ENCODE measurements around the gene NRROS. TPM values are rescaled to one million over a fixed set of nuclear protein-coding genes. Genes with fewer than 3 reads are reported as not detected.

NRROS gene
- total RNA-seq, 1 experiment from 2014 or later, result 0.64 TPM

- POLR2A ChIA-PET (ENCODE audit: low non-redundant PET), result no interaction called here
- BruUV-seq (replicated peaks), result no TSS peak
- no peaks in the 10 kb centered on the region for H3K36me3 ChIP-seq (ENCODE audit: insufficient read depth, low read length, poor library complexity, severe bottlenecking)
- TF ChIP-seq CTCF (conservative IDR thresholded peaks at IDR 0.05; ENCODE audit: low read depth, low read length) (no peak), EZH2 (IDR thresholded peaks at IDR 0.05; ENCODE audit: borderline replicate concordance, low read depth, low read length, poor library complexity, severe bottlenecking) (no peak)
- no peaks in the 10 kb centered on the region for H3K27me3 ChIP-seq (replicated peaks; ENCODE audit: insufficient read depth, low read depth, low read length, poor library complexity)
- no peak overlapping the region for H3K4me3 ChIP-seq (ENCODE audit: low read depth, low read length, poor library complexity, severe bottlenecking)
- H3K4me1 ChIP-seq (ENCODE audit: insufficient read depth, low read length, poor library complexity, severe bottlenecking), result no peaks in the 10 kb centered on the region
- intact Hi-C loops (cut with micrococcal nuclease; ENCODE audit: unreplicated experiment), result loop anchor here (10.0 kb wide), 3 partner anchors 345 to 585 kb away; partner anchors contain the start of gene NCBP2
- CTCF ChIA-PET, result no interaction called here
- DNase-seq (ENCODE audit: low spot score), result no peak
- H3K9me3 ChIP-seq (ENCODE audit: low read depth, low read length, poor library complexity, severe bottlenecking), result no peaks in the 10 kb centered on the region
- H3K27ac ChIP-seq (ENCODE audit: low read depth, low read length, poor library complexity, severe bottlenecking), result no peak overlapping the region
Observed at GRCh38 chr3:196599734-196600128, 39.8 kb upstream of the NRROS start.

- no peak overlapping the region for H3K4me3 ChIP-seq (ENCODE audit: low read depth, low read length, poor library complexity, severe bottlenecking)
- no peak overlapping the region for H3K27ac ChIP-seq (ENCODE audit: low read depth, low read length, poor library complexity, severe bottlenecking)
- no peaks in the 10 kb centered on the region for H3K27me3 ChIP-seq (replicated peaks; ENCODE audit: insufficient read depth, low read depth, low read length, poor library complexity)
- H3K4me1 ChIP-seq (ENCODE audit: insufficient read depth, low read length, poor library complexity, severe bottlenecking), result no peaks in the 10 kb centered on the region
- no peak for DNase-seq (ENCODE audit: low spot score)
- no peaks in the 10 kb centered on the region for H3K9me3 ChIP-seq (ENCODE audit: low read depth, low read length, poor library complexity, severe bottlenecking)
- intact Hi-C loops (cut with micrococcal nuclease; ENCODE audit: unreplicated experiment), result loop anchor here (10.0 kb wide), 3 partner anchors 344 to 584 kb away; partner anchors contain the start of gene NCBP2
- ChIA-PET POLR2A (ENCODE audit: low non-redundant PET) (no interaction called here), CTCF (no interaction called here)
- TF ChIP-seq CTCF (conservative IDR thresholded peaks at IDR 0.05; ENCODE audit: low read depth, low read length), result no peak
- no peak for TF ChIP-seq EZH2 (IDR thresholded peaks at IDR 0.05; ENCODE audit: borderline replicate concordance, low read depth, low read length, poor library complexity, severe bottlenecking)
- H3K36me3 ChIP-seq (ENCODE audit: insufficient read depth, low read length, poor library complexity, severe bottlenecking), result no peaks in the 10 kb centered on the region
- BruUV-seq (replicated peaks), result no TSS peak
Observed at GRCh38 chr3:196600359-196600758, 39.1 kb upstream of the NRROS start.

- ChIA-PET CTCF (no interaction called here), POLR2A (ENCODE audit: low non-redundant PET) (no interaction called here)
- no peaks in the 10 kb centered on the region for H3K9me3 ChIP-seq (ENCODE audit: low read depth, low read length, poor library complexity, severe bottlenecking)
- no peaks in the 10 kb centered on the region for H3K36me3 ChIP-seq (ENCODE audit: insufficient read depth, low read length, poor library complexity, severe bottlenecking)
- no peak overlapping the region for H3K27ac ChIP-seq (ENCODE audit: low read depth, low read length, poor library complexity, severe bottlenecking)
- BruUV-seq (replicated peaks), result no TSS peak
- no peak for DNase-seq (ENCODE audit: low spot score)
- H3K4me3 ChIP-seq (ENCODE audit: low read depth, low read length, poor library complexity, severe bottlenecking), result no peak overlapping the region
- intact Hi-C loops (cut with micrococcal nuclease; ENCODE audit: unreplicated experiment), result loop anchor here (10.0 kb wide), 3 partner anchors 342 to 582 kb away; partner anchors contain the start of gene NCBP2
- no peaks in the 10 kb centered on the region for H3K4me1 ChIP-seq (ENCODE audit: insufficient read depth, low read length, poor library complexity, severe bottlenecking)
- no peaks in the 10 kb centered on the region for H3K27me3 ChIP-seq (replicated peaks; ENCODE audit: insufficient read depth, low read depth, low read length, poor library complexity)
- TF ChIP-seq CTCF (conservative IDR thresholded peaks at IDR 0.05; ENCODE audit: low read depth, low read length) (no peak), EZH2 (IDR thresholded peaks at IDR 0.05; ENCODE audit: borderline replicate concordance, low read depth, low read length, poor library complexity, severe bottlenecking) (no peak)
Observed at GRCh38 chr3:196602673-196603072, 36.8 kb upstream of the NRROS start.

Data from A673 (cell line).